HCT116 (cell line): Measurements from ENCODE around the gene DDHD1.

ENCODE experiments used
- CEBPB ChIP-seq: IDR thresholded peaks from 2 replicates; pipeline ENCODE4 v1.6.1; 2012; ENCODE audit warnings: low read depth
- CTCF ChIP-seq, 3 experiments: fragments of 200-600 bp in 1 of 3; sonication (generic) in 1 of 3; IDR thresholded peaks in 2 of 3; conservative IDR thresholded peaks in 1 of 3; 2 replicates each; pipeline ENCODE4 v1.5.1; 2012 to 2017; ENCODE audit warnings: low read depth in 2 of 3, low read length in 2 of 3, antibody characterized with exemption in 1 of 3, borderline replicate concordance in 1 of 3, control low read depth in 1 of 3, mild to moderate bottlenecking in 1 of 3, mixed read lengths in 1 of 3, mixed run types in 1 of 3, moderate library complexity in 1 of 3; ENCODE audit not compliant: insufficient read depth in 1 of 3
- EZH2 ChIP-seq: fragments of 200-600 bp; sonication (generic); IDR thresholded peaks from 2 replicates; pipeline ENCODE4 v1.6.1; 2017; ENCODE audit warnings: antibody characterized with exemption, mixed run types
- MAX ChIP-seq: IDR thresholded peaks from 2 replicates; pipeline ENCODE4 v1.6.1; 2012
- POLR2A ChIP-seq: IDR thresholded peaks from 2 replicates; pipeline ENCODE4 v1.7.0; 2011; ENCODE audit warnings: borderline replicate concordance; ENCODE audit not compliant: insufficient read depth, insufficient read length; ENCODE audit errors: extremely low read depth
- ZNF274 ChIP-seq: fragments of 200-500 bp; sonication (Bioruptor generic); IDR thresholded peaks from 2 replicates; pipeline ENCODE4 v1.6.1; 2014; ENCODE audit warnings: mild to moderate bottlenecking, low read depth, low read length, inconsistent platforms

GRCh38 chr14:53035336-53036210, 117.5 kb downstream of the DDHD1 start:
- TF ChIP-seq POLR2A (no peak), CTCF (IDR thresholded peaks at IDR 0.05 in 2 of 3, conservative IDR thresholded peaks at IDR 0.05 in 1 of 3; ENCODE audit: borderline replicate concordance in 1 of 3, insufficient read depth in 1 of 3, low read depth in 2 of 3, low read length in 2 of 3) (no peak), ZNF274 (no peak), CEBPB (no peak), EZH2 (no peak), MAX (no peak)
